Fibroblast of skin of abdomen (primary cell): ENCODE data around the gene GPRIN1.
A peak's percentile ranks its signal among the peaks of the same experiment; 100 is the strongest.
"Not testable (repeated sequence)": the region's sequence is repeated elsewhere in the genome, so short reads cannot be mapped to it uniquely, and the experiment has no call there.

Experiments
- DNase-seq: peaks from one replicate; pipeline ENCODE4 v3.0.0-alpha.2; 2013

The GPRIN1 gene

DNA sequence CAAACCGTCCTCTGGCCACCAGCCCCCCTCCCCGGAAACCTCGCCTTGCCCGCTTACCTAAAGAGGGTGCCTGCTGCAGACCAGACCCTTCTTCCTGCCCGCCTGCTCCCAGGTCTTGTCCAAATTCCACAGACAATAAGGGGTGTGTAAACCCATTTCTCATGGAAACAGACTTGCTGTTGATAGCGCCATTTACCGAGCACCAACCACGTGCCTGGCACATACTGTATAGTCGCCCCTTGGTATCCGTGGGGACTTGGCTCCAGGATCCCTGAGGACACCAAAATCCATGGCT, 35.7 kb downstream of the GPRIN1 start:
- no peak for DNase-seq

DNA sequence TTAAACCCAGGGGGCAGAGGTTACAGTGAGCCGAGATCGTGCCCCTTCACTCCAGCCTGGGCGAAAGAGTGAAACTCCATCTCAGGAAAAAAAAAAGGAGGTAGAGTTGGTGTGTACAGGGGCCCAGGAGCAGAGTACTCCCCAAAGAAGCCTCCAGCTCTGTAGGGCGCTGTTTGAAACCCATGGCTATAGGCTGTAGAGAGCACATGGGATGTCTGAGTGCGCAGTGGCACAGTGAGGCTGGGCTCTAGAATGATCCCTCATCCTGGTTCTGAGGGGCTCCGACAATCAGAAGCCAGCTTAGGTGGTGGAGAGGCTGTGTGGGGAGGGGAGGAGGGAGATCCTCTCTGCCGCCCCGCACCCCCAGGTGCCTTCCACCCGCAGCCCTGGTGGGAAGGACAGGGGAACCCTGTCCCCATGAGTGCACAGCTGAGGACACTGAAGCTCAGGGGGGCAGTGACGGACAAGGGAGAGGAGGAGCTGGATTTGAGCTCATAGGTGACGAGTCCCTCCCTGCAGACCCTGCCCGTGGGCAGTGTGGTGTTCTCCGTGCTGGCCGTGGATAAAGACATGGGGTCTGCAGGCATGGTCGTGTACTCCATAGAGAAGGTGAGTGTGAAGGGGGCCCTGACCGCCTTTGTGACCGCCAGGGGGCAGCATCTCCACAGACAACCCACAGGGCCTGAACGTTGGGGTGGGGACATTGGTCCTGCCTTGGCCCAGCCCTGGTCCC, 36.2 kb downstream of the GPRIN1 start:
- peak; percentile 33 for DNase-seq

DNA sequence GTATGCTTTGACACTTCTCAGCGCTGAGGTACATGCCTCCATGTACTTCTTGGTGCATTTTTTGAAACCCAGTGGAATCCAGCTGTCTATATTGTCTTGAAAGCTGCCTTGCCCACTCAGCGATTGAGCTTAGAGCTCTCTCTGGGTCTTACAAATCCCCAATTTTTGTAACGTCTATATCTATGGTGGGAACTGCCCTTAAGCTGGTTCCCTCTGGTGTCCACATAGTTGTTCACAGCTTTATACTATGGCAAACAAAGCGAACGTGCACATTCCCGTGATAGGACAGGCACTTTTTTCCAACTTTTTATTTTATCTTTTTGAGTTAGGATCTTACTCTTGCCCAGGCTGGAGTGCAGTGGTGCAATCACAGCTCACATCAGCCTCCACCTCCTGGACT, 39.9 kb downstream of the GPRIN1 start:
- no peak for DNase-seq

DNA sequence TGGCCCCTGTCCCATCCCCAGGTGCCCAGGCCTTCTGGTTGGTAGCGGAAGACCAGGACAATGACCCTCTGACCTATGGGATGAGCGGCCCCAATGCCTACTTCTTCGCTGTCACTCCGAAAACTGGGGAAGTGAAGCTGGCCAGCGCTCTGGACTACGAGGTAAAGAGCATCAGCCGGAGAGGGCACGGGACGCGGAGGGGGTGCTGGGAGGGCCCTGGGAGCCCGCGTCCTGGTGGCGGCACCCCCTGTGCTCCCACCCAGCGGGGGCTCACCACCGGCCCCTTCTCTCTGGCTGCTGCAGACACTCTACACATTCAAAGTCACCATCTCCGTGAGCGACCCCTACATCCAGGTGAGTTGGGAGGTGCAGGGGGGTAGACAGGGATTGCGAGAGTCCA, 41.3 kb downstream of the GPRIN1 start:
- DNase-seq: no peak

DNA sequence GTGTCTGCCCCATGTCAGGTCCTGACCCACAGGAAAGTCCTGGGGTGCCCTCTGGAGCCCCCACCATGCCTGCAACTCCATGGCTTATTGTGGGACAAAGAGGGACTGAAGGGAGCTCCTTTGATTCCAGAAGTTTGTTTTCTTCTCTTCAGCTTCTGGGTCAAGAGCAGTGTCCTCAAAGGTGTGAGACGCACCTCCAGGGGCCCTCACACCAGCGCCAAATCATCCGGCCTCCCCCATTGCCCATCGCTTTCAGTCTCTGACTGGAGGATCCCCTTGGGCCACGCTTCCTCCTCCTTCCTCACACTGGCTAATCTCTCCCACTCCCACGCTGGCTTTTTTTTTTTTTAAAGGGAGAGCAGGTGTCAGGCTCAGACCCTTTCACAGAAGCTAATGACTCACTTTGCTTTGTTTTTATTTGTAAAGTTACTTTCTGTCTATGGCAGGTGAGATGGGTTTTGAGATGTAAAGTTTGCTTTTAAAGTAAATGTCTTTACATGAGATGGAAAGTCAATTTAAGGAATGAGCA, 44.1 kb downstream of the GPRIN1 start:
- DNase-seq: no peak

DNA sequence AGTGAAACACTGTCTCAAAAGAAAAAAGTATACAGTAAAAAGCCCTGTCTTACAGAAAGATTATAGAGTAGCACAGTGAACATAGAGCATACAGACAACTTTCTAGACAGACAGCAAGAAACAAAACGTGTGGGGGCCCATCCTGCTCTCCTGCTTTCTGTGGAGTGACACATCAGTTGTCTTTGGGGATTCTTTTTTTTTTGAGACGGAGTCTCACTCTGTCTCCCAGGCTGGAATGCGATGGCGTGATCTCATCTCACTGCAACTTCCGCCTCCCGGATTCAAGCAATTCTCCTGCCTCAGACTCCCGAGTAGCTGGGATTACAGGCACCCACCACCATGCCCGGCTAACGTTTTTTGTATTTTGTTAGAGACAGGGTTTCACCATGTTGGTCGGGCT, 46.0 kb downstream of the GPRIN1 start:
- DNase-seq: peak; percentile 23

DNA sequence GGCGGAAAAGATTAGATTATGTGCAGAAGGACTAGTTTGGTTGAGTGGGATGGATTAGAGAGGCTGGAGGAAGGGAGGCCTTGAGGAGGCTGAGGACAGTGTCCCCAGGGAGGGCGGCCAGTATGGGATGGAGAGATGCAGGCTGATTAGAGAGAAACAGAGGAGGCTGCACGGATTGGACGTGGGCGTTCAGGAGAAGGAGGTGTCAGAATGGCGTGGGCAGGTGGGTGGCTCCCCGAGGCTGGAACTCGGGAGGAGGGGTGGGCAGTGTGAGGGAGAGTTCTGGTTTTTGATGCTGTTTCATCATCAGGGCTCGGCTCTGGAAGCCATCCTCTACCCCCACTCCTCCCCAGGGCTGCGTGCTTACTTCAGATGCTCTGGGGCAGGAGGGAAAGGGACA, 47.8 kb downstream of the GPRIN1 start:
- no peak for DNase-seq

DNA sequence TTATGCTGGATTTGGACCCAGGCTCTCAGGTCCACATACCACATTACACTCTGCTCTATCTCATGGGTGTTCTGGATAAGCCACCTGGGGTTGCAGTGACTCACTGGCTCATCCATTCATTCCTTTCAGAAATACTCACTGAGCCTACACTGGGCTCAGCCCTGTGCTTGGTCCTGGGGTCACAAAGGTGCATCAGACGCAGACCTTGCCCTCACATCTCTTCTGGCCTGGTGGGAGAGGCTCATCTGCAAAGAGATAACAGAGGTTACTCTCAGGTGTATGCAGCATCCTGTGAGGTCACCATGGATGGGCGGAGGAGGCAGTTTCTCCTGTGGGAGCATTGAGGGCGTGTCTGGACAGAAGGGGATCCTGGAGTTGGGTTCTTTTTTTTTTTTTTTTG, 48.7 kb downstream of the GPRIN1 start:
- DNase-seq: no peak

DNA sequence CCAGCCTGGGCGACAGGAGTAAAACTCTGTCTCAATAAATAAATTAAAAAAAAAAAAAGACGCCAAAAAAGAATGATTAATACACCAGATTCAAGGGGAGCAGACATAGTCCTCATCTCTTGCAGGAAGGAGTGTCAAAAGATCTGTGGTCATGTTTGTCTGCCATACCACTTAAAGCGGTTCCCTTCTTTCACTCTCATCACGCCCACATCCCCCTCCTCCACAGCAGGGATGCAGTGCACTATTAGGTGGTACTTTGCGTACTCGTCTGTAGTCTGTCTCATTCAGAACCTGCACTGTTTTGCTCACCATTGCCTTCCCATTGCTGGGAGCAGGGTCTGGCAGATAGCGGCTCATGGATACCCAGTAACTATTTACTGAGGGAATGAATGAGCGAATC, 49.6 kb downstream of the GPRIN1 start:
- DNase-seq: no peak

DNA sequence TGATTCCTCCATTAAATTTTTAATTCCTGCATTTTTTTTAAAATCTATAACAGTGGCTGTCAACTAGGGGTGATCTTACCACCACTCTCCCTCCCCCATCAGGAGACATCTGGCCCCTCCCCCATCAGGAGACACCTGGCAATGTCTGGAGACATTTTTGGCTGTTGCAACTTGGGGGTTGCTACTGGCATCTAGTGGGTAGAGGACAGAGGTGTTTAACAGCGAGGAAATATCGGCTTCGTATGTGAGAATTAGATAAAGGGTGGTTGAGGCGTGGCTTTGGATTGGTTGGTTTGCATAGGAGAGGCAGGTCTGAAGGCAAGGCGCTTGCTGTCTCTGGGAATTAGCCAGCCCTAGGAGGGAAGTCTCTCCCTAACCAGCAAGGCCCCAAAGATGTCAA, 50.3 kb downstream of the GPRIN1 start:
- no peak for DNase-seq

DNA sequence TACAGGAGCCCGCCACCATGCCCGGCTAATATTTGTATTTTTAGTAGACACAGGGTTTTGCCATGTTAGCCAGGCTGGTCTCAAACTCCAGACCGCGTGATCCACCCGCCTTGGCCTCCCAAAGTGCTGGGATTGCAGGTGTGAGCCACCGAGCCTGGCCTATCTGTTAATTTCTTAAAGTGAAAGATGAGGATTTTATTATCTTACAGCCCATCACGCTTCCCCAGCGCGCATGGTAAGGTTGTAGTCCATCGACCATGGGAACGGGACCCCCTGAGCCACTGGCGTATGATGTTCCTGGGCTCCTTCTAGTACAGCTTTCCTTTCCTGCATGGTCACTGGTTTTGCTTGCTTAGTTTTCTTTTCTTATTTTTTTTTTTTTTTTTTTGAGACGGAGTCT, 52.1 kb downstream of the GPRIN1 start:
- no peak for DNase-seq

DNA sequence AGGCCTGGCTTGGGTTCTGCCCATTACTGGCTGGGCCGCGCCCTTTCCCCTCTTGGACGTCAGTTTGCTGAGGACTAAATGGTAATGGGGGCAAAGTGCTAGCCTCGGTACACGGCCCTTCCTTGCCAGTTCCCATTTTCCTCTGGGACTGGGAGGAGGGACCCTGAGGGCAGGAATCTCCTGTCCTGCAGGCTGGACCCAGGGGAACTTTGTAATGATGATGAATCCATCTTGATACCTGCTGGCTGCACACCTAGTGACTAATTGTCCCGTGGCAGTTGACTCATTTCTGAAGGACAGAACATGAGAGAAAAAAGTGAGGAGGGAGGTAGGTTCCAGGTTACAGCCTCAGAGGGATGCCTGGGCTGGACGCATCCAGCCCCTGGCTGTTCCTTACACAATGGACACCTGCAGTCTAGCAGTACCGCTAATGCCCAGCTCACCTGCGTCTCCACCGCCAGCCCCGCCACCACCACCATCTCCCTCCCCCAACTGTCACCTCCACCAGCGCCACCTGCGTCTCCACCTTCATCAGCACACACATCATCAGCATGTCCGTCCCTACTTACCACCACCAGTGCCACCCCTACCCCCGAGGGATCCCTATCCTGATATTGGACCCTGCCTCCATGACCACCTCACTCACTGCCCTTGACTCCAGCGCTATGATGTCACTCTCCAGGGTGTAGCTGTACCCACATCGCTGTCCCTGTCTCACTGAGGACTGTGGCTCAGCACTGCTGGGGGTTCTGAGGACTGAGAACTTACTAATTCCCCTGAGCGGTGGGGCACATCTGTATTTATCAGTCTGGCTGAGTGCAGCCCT, 56.5 kb downstream of the GPRIN1 start:
- no peak for DNase-seq

DNA sequence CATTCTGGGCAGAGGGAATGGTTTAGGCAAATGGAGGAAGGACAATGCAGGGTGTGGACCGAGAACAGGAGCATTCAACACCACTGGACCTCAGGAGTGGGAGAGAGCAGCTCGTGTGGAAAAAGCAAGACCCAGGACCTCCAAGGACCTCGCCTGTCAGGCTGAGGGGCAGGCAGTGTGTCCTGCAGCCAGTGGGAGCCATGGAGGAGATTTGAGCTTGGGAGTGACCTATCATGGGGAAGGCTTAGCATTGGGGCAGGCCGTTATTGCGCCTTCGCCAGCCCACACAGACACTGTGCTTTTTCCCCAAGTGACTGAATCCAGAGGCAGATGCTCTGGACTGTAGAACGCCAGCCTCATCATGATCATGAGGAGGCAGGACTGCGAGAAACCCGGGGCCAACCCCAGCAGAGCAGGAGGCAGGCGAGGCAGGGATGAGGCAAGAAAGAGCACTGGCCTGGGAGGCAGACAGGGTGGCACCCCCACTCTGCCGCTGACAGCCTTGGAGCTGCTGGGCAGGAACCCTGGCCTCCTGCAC, 57.6 kb downstream of the GPRIN1 start:
- no peak for DNase-seq

DNA sequence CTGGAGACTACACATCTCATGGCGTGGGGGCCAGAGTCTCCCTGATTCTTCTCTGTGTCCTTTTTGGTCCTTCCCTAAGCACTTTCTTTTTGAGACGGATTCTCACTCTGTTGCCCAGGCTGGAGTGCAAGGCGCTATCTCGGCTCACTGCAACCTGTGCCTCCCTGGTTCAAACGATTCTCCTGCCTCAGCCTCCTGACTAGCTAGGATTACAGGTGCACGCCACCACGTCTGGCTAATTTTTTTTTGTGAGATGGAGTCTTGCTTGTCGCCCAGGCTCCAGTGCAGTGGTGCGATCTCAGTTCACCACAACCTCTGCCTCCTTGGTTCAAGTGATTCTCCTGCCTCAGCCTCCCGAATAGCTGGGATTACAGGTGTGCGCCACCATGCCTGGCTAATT, 59.0 kb downstream of the GPRIN1 start:
- DNase-seq: not testable (repeated sequence)

DNA sequence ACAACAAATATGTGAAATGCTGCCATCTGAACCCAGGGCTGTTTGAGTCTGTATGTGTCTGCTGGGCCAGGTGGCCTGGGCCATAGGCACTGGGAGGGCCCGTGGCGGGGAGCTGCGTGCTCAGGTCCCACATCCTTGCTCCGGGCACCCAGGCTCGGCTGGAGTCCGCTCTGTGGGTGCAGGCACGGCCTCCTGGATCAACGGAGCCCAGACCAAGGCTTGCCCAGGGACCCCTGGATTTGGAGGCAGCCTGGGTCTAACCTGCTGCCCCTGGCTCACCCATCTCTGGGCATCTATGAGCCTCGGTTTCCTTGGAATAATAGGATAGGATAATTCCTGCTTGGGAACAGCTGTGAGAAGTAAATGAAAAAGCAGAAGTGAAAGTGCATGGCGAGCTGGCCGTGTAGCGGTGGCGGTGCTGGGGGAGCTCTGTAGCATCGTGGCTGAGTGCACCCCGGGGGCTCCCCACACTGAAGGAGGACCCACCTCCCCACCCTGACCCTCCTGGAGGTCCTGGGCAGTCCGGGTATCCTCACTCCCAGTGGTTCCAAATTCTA, 59.6 kb downstream of the GPRIN1 start:
- DNase-seq: no peak

DNA sequence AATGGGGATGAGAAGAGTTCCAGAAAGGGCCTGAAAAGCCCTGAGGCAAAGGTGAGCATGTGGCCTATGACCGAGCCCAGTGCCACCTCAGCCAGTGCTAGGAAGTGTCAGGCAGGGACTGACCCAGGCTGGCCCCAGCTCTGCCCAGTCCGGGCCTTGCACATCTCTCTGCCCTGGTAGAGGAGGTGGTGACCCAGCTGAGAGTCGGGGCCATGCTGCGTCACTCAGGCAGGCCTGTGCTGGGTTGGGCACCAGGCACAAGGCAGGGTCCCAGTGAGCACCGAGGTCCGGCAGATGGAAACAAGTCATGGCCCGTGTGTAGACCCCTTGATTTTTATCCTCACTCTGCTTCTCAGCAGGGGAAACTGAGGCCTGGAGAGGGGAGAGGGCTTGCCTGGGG, 60.1 kb downstream of the GPRIN1 start:
- no peak for DNase-seq

DNA sequence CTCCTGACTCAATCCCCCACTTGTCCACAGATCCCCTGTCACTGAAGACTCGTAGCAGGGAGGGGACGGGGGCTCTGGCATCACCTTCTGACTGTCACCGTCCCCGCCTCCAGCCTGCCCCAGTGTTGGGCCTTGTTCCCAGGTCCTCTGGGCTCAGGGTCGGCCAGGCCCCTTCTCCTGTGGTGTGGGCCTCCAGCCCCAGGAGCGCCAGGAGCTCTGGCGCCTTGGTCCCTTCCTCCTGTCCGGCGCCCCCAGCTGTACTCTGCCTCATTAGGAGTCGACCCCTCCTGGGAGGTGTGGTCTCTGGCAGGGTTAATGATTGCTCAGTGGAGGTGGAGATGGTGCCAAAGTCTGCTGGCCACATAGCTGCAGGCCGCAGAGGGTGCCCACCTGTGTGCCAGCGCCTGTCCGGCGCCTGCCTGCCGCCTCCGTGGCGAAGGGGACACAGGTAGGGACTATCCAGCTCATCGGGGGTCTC, 61.0 kb downstream of the GPRIN1 start, which contains the start of gene CDHR2:
Gene CDHR2, plus strand, starts transcription at position 376 of the 478 bp plus-strand sequence. CDS start 16,011 bp downstream, outside the sequence.
- no peak for DNase-seq

DNA sequence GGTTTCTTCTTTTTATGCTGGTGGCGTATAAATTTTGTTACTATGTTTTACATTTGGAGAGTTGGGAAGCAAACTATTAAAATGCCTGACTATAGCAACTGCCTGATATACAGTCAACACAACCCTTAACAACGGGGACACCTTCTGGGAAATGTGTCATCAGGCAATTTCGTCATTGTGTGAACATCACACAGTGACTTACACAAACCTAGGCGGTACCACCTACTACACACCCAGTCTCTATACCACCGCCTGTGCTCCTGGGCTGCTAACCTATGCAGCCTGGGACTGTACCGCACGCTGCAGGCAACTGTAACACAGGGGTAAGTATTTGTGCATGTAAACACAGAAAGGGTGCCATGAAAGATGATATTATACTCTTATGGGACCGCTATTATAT, 62.2 kb downstream of the GPRIN1 start:
- no peak for DNase-seq
